Thyroid gland (tissue), 4 donors: Measurements from ENCODE around the gene TBCEL.

Source experiments
- POLR2A ChIP-seq, 2 donors: fragments of 450-650 bp; IDR thresholded peaks; one replicate each; pipeline ENCODE4 v1.6.1; 2017; ENCODE audit warnings: antibody characterized with exemption in 2 of 2, mild to moderate bottlenecking in 2 of 2, moderate library complexity in 1 of 2
- TF ChIP-seq, protein P1 (sequence below), 6 experiments: fragments of 200-600 bp in 3 of 6; fragments of 450-650 bp in 3 of 6; sonication (generic) in 3 of 6; IDR thresholded peaks; one replicate each; pipeline ENCODE4 v1.5.1; 2016 to 2019; ENCODE audit warnings: antibody characterized with exemption in 6 of 6, mild to moderate bottlenecking in 2 of 6, inconsistent platforms in 1 of 6, moderate library complexity in 1 of 6

DNA sequence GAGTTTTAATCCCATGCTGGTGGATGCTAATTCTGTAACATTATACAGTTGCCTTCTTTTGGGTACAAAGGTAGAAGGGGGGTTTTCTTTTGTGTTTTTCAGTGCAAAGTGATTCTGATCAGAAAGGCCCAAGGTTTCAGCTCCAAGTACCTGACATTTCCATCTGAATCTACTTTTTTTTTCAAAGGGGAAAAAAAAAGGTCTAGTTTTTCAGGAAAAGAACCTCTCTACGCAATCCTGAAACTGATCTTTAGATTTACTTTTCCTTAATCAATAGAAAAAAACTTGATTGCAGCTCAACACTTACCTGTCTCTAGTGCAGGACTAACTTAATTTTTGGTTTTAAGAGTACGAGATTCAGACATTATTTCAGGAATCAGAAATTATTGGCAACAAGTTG is 77.0 kb downstream of the TBCEL start, which contains the start of gene TECTA:
- TF ChIP-seq, protein P1, sequence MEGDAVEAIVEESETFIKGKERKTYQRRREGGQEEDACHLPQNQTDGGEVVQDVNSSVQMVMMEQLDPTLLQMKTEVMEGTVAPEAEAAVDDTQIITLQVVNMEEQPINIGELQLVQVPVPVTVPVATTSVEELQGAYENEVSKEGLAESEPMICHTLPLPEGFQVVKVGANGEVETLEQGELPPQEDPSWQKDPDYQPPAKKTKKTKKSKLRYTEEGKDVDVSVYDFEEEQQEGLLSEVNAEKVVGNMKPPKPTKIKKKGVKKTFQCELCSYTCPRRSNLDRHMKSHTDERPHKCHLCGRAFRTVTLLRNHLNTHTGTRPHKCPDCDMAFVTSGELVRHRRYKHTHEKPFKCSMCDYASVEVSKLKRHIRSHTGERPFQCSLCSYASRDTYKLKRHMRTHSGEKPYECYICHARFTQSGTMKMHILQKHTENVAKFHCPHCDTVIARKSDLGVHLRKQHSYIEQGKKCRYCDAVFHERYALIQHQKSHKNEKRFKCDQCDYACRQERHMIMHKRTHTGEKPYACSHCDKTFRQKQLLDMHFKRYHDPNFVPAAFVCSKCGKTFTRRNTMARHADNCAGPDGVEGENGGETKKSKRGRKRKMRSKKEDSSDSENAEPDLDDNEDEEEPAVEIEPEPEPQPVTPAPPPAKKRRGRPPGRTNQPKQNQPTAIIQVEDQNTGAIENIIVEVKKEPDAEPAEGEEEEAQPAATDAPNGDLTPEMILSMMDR (IDR thresholded peaks at IDR 0.05), result no peak
- no peak for TF ChIP-seq POLR2A (IDR thresholded peaks at IDR 0.05)
